ENCODE data around the gene HAPLN2. TPM values are rescaled to one million over a fixed set of nuclear protein-coding genes. Genes with fewer than 3 reads are reported as not detected.

Gene HAPLN2
- total and polyA plus RNA-seq, 2 of the 4 experiments (the other 2 are of a cell fraction), result not detected

GRCh38 chr1:156643049-156643777 is 24.0 kb downstream of the HAPLN2 start:
- Histone ChIP-seq H3K9me3 (ENCODE audit: control insufficient read depth, insufficient read depth, low read length) (0 out of 2 replicates have a peak, but pooled peaks cover 1% of the 10 kb centered on the region), H4K8ac (ENCODE audit: low read depth in 2 of 2, low read length in 2 of 2) (no peak overlapping the region), H3K4me3 (ENCODE audit: insufficient read depth, low read depth, low read length) (no peak overlapping the region), H3K9me1 (ENCODE audit: insufficient read depth, low read length) (no peaks in the 10 kb centered on the region), H3K27ac (ENCODE audit: insufficient read depth, low read length) (no peak overlapping the region), H3K23ac (ENCODE audit: low read depth, low read length) (peak overlapping the region; percentile 49; the same call in 1 of the 2 replicates), H2AK5ac (ENCODE audit: low read depth, low read length) (no peak overlapping the region), H4K91ac (ENCODE audit: insufficient read depth, low read depth, low read length) (no peak overlapping the region), H3K4ac (ENCODE audit: low read depth, low read length) (no peak overlapping the region), H2AK9ac (replicated peaks; ENCODE audit: low read depth, low read length, poor library complexity) (no peak overlapping the region), H2BK5ac (ENCODE audit: low read depth, low read length, poor library complexity, severe bottlenecking) (no peak overlapping the region), H3K14ac (replicated peaks; ENCODE audit: low read depth, low read length) (no peak overlapping the region), H3K79me1 (ENCODE audit: low read depth in 1 of 2, low read length in 2 of 2) (no peaks in the 10 kb centered on the region), H3K36me3 (ENCODE audit: control insufficient read depth, insufficient read depth, low read length) (no peaks in the 10 kb centered on the region), H4K5ac (ENCODE audit: low read depth, low read length) (no peak overlapping the region), H3K4me2 (ENCODE audit: low read depth, low read length) (no peak overlapping the region), H3K4me1 (ENCODE audit: control insufficient read depth, insufficient read depth, low read length) (no peaks in the 10 kb centered on the region; the same call in 1 of the 2 replicates), H2BK20ac (ENCODE audit: low read depth, low read length) (no peak overlapping the region), H3K9ac (ENCODE audit: low read depth, low read length) (no peak overlapping the region), H3K27me3 (ENCODE audit: control insufficient read depth, insufficient read depth, low read length) (peaks cover 96% of the 10 kb centered on the region), H3K18ac (ENCODE audit: low read depth, low read length) (no peak overlapping the region), H2BK120ac (ENCODE audit: low read depth, low read length) (no peak overlapping the region), H3K56ac (ENCODE audit: extremely low read depth, insufficient read depth, low read length) (no peak overlapping the region), H2AFZ (replicated peaks; ENCODE audit: low read length, poor library complexity) (no peak overlapping the region), H4K20me1 (ENCODE audit: insufficient read depth, low read length) (peaks cover 16% of the 10 kb centered on the region; the same call in 1 of the 2 replicates), H2BK15ac (ENCODE audit: low read depth, low read length) (no peak overlapping the region)
- BruUV-seq (replicated peaks), result no TSS peak
- TF ChIP-seq CEBPB (IDR thresholded peaks at IDR 0.05; ENCODE audit: low read depth, low read length) (no peak), POLR2A (IDR thresholded peaks at IDR 0.05; ENCODE audit: low read depth, low read length) (no peak)
- no CpG with 5 or more reads among the region's 7 CpGs for WGBS, 2 experiments (ENCODE audit: extremely low coverage in 2 of 2, insufficient read length in 1 of 2)
- ATAC-seq (ENCODE audit: low read depth), result no peak
- dilution Hi-C loops (cut with HindIII; ENCODE audit: low sequenced_read_pairs, unreplicated experiment), result no loop called here
- ChIA-PET CTCF (interaction anchor here (0.6 to 1.8 kb wide), 4 partner anchors 16 to 456 kb away, joined by 4 to 14 read pairs (median 5); no protein-coding TSS in a partner anchor), POLR2A (ENCODE audit: unreplicated experiment) (interaction anchor here (0.6 kb wide), 1 partner anchor 268 kb away, joined by 13 read pairs; no protein-coding TSS in a partner anchor)
- in situ Hi-C loops (cut with MboI; ENCODE audit: low sequenced_read_pairs), result no loop called here
- DNase-seq, result no peak
- intact Hi-C loops (cut with micrococcal nuclease), result no loop called here

Measured in IMR-90 (cell line).